Type B pancreatic cell (in vitro differentiated cells): Measurements from ENCODE around the gene TMEM167B. TPM values are rescaled to one million over a fixed set of nuclear protein-coding genes. Genes with fewer than 3 reads are reported as not detected.
"Not testable (repeated sequence)": the region's sequence is repeated elsewhere in the genome, so short reads cannot be mapped to it uniquely, and the experiment has no call there.

ENCODE experiments used
- DNase-seq: peaks from one replicate; pipeline ENCODE4 v3.0.0; 2021; ENCODE audit warnings: mixed read lengths; ENCODE audit not compliant: unreplicated experiment; ENCODE audit errors: extremely low spot score
- H3K27ac Mint-ChIP-seq: 2 replicates; pipeline ENCODE4 v1.8.0; 2021; ENCODE audit warnings: mild to moderate bottlenecking, mixed read lengths
- H3K27me3 Mint-ChIP-seq: 2 replicates; pipeline ENCODE4 v1.8.0; 2021; ENCODE audit warnings: mixed read lengths
- H3K36me3 Mint-ChIP-seq: 2 replicates; pipeline ENCODE4 v1.8.0; 2021; ENCODE audit warnings: mixed read lengths
- H3K4me1 Mint-ChIP-seq: one replicate; pipeline ENCODE4 v1.8.0; 2021; ENCODE audit warnings: mixed read lengths; ENCODE audit not compliant: unreplicated experiment
- H3K4me3 Mint-ChIP-seq: 2 replicates; pipeline ENCODE4 v1.8.0; 2021; ENCODE audit warnings: mild to moderate bottlenecking, mixed read lengths
- H3K9me3 Mint-ChIP-seq: 2 replicates; pipeline ENCODE4 v1.8.0; 2021; ENCODE audit warnings: mixed read lengths
- total RNA-seq: library from RNA; stranded (reverse); gene quantifications from 2 replicates; pipeline ENCODE4 v1.2.1, GENCODE V29; 2021; ENCODE audit warnings: low replicate concordance
- TF ChIP-seq, protein P1 (sequence below): fragments of 200-600 bp; sonication (generic); conservative IDR thresholded peaks from 2 replicates; pipeline ENCODE4 v1.5.0; 2021; ENCODE audit warnings: antibody characterized with exemption, mild to moderate bottlenecking

The TMEM167B gene
- total RNA-seq, 1 donor from 2014 or later = 29.6 TPM

DNA sequence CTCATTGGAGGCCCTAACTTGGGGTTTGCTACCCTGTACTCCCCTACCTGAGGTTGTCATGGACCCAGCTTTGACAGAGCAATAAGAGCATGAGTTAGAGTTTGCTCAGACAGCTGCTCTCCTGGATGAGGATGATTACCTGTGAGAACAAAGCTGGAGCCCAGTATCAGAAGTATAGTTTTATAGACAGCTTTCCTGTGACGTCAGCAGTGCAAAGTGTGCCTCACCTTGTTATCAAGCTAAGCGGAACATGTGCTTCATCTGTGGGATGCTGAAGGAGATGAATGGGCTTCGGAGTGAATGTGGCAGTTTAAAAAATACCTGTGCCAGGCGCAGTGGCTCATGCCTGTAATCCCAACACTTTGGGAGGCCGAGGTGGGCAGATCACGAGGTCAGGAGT lies 43.2 kb upstream of the TMEM167B start:
- peak; percentile 8 for DNase-seq
- H3K9me3 Mint-ChIP-seq = no peaks in the 10 kb centered on the region
- H3K4me3 Mint-ChIP-seq = no peak overlapping the region
- TF ChIP-seq, protein P1, sequence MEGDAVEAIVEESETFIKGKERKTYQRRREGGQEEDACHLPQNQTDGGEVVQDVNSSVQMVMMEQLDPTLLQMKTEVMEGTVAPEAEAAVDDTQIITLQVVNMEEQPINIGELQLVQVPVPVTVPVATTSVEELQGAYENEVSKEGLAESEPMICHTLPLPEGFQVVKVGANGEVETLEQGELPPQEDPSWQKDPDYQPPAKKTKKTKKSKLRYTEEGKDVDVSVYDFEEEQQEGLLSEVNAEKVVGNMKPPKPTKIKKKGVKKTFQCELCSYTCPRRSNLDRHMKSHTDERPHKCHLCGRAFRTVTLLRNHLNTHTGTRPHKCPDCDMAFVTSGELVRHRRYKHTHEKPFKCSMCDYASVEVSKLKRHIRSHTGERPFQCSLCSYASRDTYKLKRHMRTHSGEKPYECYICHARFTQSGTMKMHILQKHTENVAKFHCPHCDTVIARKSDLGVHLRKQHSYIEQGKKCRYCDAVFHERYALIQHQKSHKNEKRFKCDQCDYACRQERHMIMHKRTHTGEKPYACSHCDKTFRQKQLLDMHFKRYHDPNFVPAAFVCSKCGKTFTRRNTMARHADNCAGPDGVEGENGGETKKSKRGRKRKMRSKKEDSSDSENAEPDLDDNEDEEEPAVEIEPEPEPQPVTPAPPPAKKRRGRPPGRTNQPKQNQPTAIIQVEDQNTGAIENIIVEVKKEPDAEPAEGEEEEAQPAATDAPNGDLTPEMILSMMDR = no peak
- no peaks in the 10 kb centered on the region for H3K36me3 Mint-ChIP-seq
- no peaks in the 10 kb centered on the region for H3K4me1 Mint-ChIP-seq
- no peak overlapping the region for H3K27ac Mint-ChIP-seq
- peaks cover 13% of the 10 kb centered on the region for H3K27me3 Mint-ChIP-seq

DNA sequence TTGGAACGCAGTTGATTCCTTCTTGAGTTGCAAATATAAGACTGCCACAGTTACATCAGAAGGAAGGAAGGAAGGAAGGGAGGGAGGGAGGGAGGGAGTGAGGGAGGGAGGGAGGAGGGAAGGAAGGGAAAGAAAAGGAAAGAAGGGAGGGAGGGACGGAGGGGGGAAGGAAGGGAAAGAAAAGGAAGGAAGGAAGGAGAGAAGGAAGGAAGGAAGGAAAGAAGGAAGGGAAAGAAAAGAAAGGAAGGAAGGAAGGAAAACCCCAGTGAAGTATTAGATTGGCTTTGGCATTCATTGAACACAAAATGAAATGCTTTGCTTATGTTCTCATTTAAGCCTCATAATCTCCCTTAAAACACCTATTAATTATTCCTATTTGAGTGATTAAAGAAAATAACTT lies 42.2 kb upstream of the TMEM167B start:
- H3K9me3 Mint-ChIP-seq = no peaks in the 10 kb centered on the region

DNA sequence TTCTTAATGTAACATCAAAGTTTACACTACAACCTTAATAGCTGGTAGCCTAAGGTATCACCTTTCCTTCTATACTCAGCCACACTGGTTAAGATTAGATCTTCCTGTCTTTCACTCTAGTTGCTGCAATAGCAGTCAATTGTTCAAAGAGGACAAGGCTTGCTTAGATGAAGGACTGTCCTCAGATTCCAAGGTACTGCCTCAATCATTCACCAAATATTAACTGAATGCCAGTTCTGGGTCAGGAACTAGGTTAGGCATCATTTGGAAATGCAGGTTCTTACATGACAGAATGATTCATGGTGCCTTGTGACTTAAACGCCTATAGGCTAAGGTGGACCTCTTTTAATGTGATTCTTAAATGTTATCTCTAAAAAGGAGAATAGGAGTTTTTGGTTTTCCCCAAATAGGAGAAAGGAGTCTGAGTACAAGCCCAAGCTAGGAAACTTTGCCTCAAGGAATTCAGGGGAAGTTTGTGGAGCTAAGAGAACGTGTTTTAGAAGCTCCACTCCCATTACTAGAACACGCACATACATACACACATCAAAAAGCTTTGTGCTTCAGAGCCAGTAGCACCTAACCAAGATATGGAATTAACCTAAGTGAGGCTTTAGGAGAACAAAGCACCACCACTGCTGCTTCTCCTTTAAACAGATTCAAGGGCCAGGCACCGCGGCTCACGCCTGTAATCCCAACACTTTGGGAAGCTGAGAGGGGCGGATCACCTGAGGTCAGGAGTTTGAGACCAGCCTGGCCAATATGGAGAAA lies 40.2 kb upstream of the TMEM167B start:
- H3K4me1 Mint-ChIP-seq = no peaks in the 10 kb centered on the region
- peak overlapping the region; percentile 55 for H3K27ac Mint-ChIP-seq
- H3K4me3 Mint-ChIP-seq = no peak overlapping the region
- no peaks in the 10 kb centered on the region for H3K36me3 Mint-ChIP-seq
- peaks cover 13% of the 10 kb centered on the region for H3K27me3 Mint-ChIP-seq
- TF ChIP-seq, protein P1 = no peak
- H3K9me3 Mint-ChIP-seq = no peaks in the 10 kb centered on the region
- DNase-seq = no peak

More for the DNA sequence above, 42.2 kb upstream of the TMEM167B start:
- Mint-ChIP-seq H3K4me3 (no peak overlapping the region), H3K27ac (no peak overlapping the region), H3K36me3 (no peaks in the 10 kb centered on the region), H3K27me3 (peaks cover 13% of the 10 kb centered on the region), H3K4me1 (no peaks in the 10 kb centered on the region)
- TF ChIP-seq, protein P1 = no peak
- DNase-seq = no peak

DNA sequence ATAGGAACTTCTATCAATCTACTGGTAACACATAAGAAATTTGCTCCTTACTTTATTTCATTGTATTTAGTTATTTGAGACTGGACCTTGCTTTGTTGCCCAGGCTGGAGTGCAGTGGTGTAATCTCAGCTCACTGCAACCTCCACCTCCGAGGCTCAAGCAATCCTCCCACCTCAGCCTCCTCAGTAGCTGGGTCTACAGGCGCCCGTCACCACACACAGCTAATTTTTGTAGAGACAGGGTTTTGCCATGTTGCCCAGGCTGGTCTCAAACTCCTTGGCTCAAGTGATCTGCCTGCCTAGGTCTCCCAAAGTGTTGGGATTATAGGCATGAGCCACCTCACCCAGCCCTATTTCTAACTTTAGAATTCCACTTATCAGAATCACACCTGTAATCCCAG lies 38.4 kb upstream of the TMEM167B start:
- H3K4me3 Mint-ChIP-seq, H3K4me1 Mint-ChIP-seq, H3K9me3 Mint-ChIP-seq, H3K27me3 Mint-ChIP-seq, H3K27ac Mint-ChIP-seq, DNase-seq, H3K36me3 Mint-ChIP-seq: not testable (repeated sequence)

- TF ChIP-seq, protein P1 = no peak
- H3K36me3 Mint-ChIP-seq = no peaks in the 10 kb centered on the region
- no peaks in the 10 kb centered on the region for H3K27me3 Mint-ChIP-seq
- H3K9me3 Mint-ChIP-seq = no peaks in the 10 kb centered on the region
- no peak overlapping the region for H3K27ac Mint-ChIP-seq
- H3K4me3 Mint-ChIP-seq = no peak overlapping the region
- no peak for DNase-seq
- no peaks in the 10 kb centered on the region for H3K4me1 Mint-ChIP-seq
Measured at GRCh38 chr1:109056064-109056463, 34.5 kb upstream of the TMEM167B start.

GRCh38 chr1:109059026-109059425 lies 31.5 kb upstream of the TMEM167B start:
- TF ChIP-seq, protein P1 = no peak
- Mint-ChIP-seq H3K4me1 (no peaks in the 10 kb centered on the region), H3K27me3 (no peaks in the 10 kb centered on the region), H3K36me3 (no peaks in the 10 kb centered on the region), H3K4me3 (no peak overlapping the region), H3K9me3 (no peaks in the 10 kb centered on the region), H3K27ac (no peak overlapping the region)
- no peak for DNase-seq
